ENCODE measurements around the gene RGS14. TPM values are rescaled to one million over a fixed set of nuclear protein-coding genes. Genes with fewer than 3 reads are reported as not detected.

RGS14 gene
- total and polyA plus RNA-seq, 2 experiments from 2014 or later: 23.5 to 37.9 TPM

DNA sequence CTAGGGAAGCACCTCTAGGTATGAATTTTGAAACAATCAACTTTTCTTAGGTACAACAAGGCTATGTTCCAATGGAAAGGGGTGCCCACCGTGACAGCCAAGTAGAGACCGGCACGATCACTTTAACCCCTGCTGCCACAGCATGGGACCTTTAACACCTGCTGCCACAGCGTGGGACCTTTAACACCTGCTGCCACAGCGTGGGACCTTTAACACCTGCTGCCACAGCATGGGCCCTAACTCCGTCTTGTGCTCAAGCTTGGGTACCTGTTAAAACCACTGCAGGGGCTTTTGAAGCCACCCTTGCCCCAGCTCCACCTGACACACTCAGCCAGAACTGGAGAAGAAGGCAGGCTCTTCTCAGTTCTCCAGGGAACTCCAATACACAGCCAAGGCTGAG lies 27.8 kb upstream of the RGS14 start:
- DNase-seq (ENCODE audit: low spot score) (no peak), ATAC-seq (no peak)
- Histone ChIP-seq H3K36me3 (ENCODE audit: insufficient read depth) (peaks cover 5% of the 10 kb centered on the region; the same call in 1 of the 2 replicates), H3K79me2 (replicated peaks; ENCODE audit: insufficient read depth) (0 out of 2 replicates have a peak, but pooled peaks cover 7% of the 10 kb centered on the region), H3K4me3 (no peak overlapping the region), H3K27me3 (ENCODE audit: insufficient read depth) (no peaks in the 10 kb centered on the region), H3K27ac (ENCODE audit: low read depth) (no peak overlapping the region), H4K20me1 (replicated peaks; ENCODE audit: insufficient read depth) (peaks cover 3% of the 10 kb centered on the region; the same call in 1 of the 2 replicates), H3K9me2 (ENCODE audit: insufficient read depth) (no peaks in the 10 kb centered on the region), H3K4me1 (ENCODE audit: insufficient read depth) (peaks cover 9% of the 10 kb centered on the region), H3K4me2 (no peak overlapping the region), H3F3A (replicated peaks; ENCODE audit: low read depth) (no peaks in the 10 kb centered on the region; the same call in 1 of the 2 replicates), H2AFZ (no peak overlapping the region)
- Mint-ChIP-seq H3K4me3 (no peak overlapping the region), H3K36me3 (ENCODE audit: low read depth) (peaks cover 33% of the 10 kb centered on the region), H3K27me3 (ENCODE audit: insufficient read depth, low read depth, poor library complexity) (peaks cover 7% of the 10 kb centered on the region), H3K9me3 (no peaks in the 10 kb centered on the region), H3K27ac (no peak overlapping the region), H3K4me1 (peaks cover 12% of the 10 kb centered on the region)
- TF ChIP-seq EZH2 (IDR thresholded peaks at IDR 0.05; ENCODE audit: low read depth, unreplicated experiment): no peak
- TF ChIP-seq JUNB (IDR thresholded peaks at IDR 0.05; ENCODE audit: unreplicated experiment): no peak
- TF ChIP-seq ZNF114 (CRISPR knock-in tag; IDR thresholded peaks at IDR 0.05): no peak
- TF ChIP-seq, protein P1, sequence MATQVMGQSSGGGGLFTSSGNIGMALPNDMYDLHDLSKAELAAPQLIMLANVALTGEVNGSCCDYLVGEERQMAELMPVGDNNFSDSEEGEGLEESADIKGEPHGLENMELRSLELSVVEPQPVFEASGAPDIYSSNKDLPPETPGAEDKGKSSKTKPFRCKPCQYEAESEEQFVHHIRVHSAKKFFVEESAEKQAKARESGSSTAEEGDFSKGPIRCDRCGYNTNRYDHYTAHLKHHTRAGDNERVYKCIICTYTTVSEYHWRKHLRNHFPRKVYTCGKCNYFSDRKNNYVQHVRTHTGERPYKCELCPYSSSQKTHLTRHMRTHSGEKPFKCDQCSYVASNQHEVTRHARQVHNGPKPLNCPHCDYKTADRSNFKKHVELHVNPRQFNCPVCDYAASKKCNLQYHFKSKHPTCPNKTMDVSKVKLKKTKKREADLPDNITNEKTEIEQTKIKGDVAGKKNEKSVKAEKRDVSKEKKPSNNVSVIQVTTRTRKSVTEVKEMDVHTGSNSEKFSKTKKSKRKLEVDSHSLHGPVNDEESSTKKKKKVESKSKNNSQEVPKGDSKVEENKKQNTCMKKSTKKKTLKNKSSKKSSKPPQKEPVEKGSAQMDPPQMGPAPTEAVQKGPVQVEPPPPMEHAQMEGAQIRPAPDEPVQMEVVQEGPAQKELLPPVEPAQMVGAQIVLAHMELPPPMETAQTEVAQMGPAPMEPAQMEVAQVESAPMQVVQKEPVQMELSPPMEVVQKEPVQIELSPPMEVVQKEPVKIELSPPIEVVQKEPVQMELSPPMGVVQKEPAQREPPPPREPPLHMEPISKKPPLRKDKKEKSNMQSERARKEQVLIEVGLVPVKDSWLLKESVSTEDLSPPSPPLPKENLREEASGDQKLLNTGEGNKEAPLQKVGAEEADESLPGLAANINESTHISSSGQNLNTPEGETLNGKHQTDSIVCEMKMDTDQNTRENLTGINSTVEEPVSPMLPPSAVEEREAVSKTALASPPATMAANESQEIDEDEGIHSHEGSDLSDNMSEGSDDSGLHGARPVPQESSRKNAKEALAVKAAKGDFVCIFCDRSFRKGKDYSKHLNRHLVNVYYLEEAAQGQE (IDR thresholded peaks at IDR 0.05; ENCODE audit: unreplicated experiment): no peak
- TF ChIP-seq, protein P2, sequence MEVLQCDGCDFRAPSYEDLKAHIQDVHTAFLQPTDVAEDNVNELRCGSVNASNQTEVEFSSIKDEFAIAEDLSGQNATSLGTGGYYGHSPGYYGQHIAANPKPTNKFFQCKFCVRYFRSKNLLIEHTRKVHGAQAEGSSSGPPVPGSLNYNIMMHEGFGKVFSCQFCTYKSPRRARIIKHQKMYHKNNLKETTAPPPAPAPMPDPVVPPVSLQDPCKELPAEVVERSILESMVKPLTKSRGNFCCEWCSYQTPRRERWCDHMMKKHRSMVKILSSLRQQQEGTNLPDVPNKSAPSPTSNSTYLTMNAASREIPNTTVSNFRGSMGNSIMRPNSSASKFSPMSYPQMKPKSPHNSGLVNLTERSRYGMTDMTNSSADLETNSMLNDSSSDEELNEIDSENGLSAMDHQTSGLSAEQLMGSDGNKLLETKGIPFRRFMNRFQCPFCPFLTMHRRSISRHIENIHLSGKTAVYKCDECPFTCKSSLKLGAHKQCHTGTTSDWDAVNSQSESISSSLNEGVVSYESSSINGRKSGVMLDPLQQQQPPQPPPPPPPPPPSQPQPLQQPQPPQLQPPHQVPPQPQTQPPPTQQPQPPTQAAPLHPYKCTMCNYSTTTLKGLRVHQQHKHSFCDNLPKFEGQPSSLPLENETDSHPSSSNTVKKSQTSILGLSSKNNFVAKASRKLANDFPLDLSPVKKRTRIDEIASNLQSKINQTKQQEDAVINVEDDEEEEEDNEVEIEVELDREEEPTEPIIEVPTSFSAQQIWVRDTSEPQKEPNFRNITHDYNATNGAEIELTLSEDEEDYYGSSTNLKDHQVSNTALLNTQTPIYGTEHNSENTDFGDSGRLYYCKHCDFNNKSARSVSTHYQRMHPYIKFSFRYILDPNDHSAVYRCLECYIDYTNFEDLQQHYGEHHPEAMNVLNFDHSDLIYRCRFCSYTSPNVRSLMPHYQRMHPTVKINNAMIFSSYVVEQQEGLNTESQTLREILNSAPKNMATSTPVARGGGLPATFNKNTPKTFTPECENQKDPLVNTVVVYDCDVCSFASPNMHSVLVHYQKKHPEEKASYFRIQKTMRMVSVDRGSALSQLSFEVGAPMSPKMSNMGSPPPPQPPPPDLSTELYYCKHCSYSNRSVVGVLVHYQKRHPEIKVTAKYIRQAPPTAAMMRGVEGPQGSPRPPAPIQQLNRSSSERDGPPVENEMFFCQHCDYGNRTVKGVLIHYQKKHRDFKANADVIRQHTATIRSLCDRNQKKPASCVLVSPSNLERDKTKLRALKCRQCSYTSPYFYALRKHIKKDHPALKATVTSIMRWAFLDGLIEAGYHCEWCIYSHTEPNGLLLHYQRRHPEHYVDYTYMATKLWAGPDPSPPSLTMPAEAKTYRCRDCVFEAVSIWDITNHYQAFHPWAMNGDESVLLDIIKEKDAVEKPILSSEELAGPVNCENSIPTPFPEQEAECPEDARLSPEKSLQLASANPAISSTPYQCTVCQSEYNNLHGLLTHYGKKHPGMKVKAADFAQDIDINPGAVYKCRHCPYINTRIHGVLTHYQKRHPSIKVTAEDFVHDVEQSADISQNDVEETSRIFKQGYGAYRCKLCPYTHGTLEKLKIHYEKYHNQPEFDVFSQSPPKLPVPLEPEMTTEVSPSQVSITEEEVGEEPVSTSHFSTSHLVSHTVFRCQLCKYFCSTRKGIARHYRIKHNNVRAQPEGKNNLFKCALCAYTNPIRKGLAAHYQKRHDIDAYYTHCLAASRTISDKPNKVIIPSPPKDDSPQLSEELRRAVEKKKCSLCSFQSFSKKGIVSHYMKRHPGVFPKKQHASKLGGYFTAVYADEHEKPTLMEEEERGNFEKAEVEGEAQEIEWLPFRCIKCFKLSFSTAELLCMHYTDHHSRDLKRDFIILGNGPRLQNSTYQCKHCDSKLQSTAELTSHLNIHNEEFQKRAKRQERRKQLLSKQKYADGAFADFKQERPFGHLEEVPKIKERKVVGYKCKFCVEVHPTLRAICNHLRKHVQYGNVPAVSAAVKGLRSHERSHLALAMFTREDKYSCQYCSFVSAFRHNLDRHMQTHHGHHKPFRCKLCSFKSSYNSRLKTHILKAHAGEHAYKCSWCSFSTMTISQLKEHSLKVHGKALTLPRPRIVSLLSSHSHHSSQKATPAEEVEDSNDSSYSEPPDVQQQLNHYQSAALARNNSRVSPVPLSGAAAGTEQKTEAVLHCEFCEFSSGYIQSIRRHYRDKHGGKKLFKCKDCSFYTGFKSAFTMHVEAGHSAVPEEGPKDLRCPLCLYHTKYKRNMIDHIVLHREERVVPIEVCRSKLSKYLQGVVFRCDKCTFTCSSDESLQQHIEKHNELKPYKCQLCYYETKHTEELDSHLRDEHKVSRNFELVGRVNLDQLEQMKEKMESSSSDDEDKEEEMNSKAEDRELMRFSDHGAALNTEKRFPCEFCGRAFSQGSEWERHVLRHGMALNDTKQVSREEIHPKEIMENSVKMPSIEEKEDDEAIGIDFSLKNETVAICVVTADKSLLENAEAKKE (CRISPR knock-in tag; IDR thresholded peaks at IDR 0.05): no peak
- no peak for TF ChIP-seq NANOG (IDR thresholded peaks at IDR 0.05; ENCODE audit: borderline replicate concordance)
- TF ChIP-seq STAT1 (IDR thresholded peaks at IDR 0.05; ENCODE audit: unreplicated experiment): no peak
- TF ChIP-seq CREB1 (CRISPR knock-in tag; IDR thresholded peaks at IDR 0.05; ENCODE audit: low read depth): no peak
- no peak for TF ChIP-seq EZH2phosphoT487 (IDR thresholded peaks at IDR 0.05; ENCODE audit: unreplicated experiment)
- TF ChIP-seq ZNF331 (CRISPR knock-in tag; IDR thresholded peaks at IDR 0.05; ENCODE audit: low read depth): no peak
- TF ChIP-seq, protein P3, sequence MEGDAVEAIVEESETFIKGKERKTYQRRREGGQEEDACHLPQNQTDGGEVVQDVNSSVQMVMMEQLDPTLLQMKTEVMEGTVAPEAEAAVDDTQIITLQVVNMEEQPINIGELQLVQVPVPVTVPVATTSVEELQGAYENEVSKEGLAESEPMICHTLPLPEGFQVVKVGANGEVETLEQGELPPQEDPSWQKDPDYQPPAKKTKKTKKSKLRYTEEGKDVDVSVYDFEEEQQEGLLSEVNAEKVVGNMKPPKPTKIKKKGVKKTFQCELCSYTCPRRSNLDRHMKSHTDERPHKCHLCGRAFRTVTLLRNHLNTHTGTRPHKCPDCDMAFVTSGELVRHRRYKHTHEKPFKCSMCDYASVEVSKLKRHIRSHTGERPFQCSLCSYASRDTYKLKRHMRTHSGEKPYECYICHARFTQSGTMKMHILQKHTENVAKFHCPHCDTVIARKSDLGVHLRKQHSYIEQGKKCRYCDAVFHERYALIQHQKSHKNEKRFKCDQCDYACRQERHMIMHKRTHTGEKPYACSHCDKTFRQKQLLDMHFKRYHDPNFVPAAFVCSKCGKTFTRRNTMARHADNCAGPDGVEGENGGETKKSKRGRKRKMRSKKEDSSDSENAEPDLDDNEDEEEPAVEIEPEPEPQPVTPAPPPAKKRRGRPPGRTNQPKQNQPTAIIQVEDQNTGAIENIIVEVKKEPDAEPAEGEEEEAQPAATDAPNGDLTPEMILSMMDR (conservative IDR thresholded peaks at IDR 0.05; ENCODE audit: low read depth in 2 of 2): no peak
- TF ChIP-seq POLR2AphosphoS5 (IDR thresholded peaks at IDR 0.05; ENCODE audit: low read depth): no peak
- TF ChIP-seq, protein P4, sequence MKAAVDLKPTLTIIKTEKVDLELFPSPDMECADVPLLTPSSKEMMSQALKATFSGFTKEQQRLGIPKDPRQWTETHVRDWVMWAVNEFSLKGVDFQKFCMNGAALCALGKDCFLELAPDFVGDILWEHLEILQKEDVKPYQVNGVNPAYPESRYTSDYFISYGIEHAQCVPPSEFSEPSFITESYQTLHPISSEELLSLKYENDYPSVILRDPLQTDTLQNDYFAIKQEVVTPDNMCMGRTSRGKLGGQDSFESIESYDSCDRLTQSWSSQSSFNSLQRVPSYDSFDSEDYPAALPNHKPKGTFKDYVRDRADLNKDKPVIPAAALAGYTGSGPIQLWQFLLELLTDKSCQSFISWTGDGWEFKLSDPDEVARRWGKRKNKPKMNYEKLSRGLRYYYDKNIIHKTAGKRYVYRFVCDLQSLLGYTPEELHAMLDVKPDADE (IDR thresholded peaks at IDR 0.05): no peak

Measured in GM23338 (cell line).